H1 (cell line): Measurements from ENCODE around the gene POLRMT. TPM values are rescaled to one million over a fixed set of nuclear protein-coding genes. Genes with fewer than 3 reads are reported as not detected.

Experiments used
- CTCF ChIA-PET: fragments of 300-600 bp; sonication (Branson Sonifier 250); formaldehyde crosslinking; loops from one replicate; lab custom pipeline; 2021; ENCODE audit not compliant: partially characterized antibody; lab: Charles Lee
- POLR2A ChIA-PET: fragments of 300-600 bp; sonication (Branson Sonifier 250); formaldehyde crosslinking; loops from one replicate; lab custom pipeline; 2021; ENCODE audit warnings: inconsistent platforms; ENCODE audit not compliant: partially characterized antibody; lab: Charles Lee
- DNase-seq, 2 experiments: peaks; one replicate each; pipeline versions ENCODE4 v3.0.0 to v3.0.0-alpha.2; 2010 to 2022; ENCODE audit warnings: low spot score in 2 of 2, low read depth in 1 of 2, mixed read lengths in 1 of 2
- FAIRE-seq: peaks from 2 replicates; lab custom pipeline; 2011; peaks lifted over from hg19 to GRCh38; lab: Jason Lieb, UNC
- H2AFZ ChIP-seq: 2 replicates; pipeline ENCODE4 v1.8.1; 2012; ENCODE audit warnings: low read length, inconsistent platforms
- H2AK5ac ChIP-seq: 2 replicates; pipeline ENCODE4 v1.6.1; 2013; ENCODE audit warnings: low read depth, low read length
- H2BK120ac ChIP-seq: replicated peaks from 2 replicates; pipeline ENCODE3; 2013; ENCODE audit warnings: low read depth, low read length, inconsistent platforms
- H2BK12ac ChIP-seq: 2 replicates; pipeline ENCODE4 v1.6.1; 2013; ENCODE audit warnings: low read depth, low read length
- H2BK15ac ChIP-seq: 2 replicates; pipeline ENCODE4 v1.6.1; 2013; ENCODE audit warnings: low read length
- H2BK20ac ChIP-seq: 2 replicates; pipeline ENCODE4 v1.6.1; 2013; ENCODE audit warnings: low read length
- H2BK5ac ChIP-seq: 2 replicates; pipeline ENCODE4 v1.6.1; 2013; ENCODE audit warnings: low read depth, low read length
- H3K14ac ChIP-seq: 2 replicates; pipeline ENCODE4 v1.6.1; 2013; ENCODE audit warnings: inconsistent platforms; ENCODE audit not compliant: insufficient read length
- H3K18ac ChIP-seq: 2 replicates; pipeline ENCODE4 v1.6.1; 2013; ENCODE audit warnings: low read length; ENCODE audit errors: extremely low read depth
- H3K23ac ChIP-seq: 2 replicates; pipeline ENCODE4 v1.6.1; 2013; ENCODE audit warnings: inconsistent platforms; ENCODE audit not compliant: insufficient read length
- H3K23me2 ChIP-seq: 2 replicates; pipeline ENCODE4 v1.6.1; 2013; ENCODE audit warnings: low read depth, low read length
- H3K27ac ChIP-seq: 2 replicates; pipeline ENCODE4 v1.6.1; 2011; ENCODE audit warnings: low read depth, low read length, inconsistent platforms
- H3K27me3 ChIP-seq, 4 experiments: replicated peaks in 1 of 4; 1 replicate in 1 of 4; 2 replicates in 3 of 4; pipeline versions ENCODE4 v1.6.1 to v1.8.1; 2011 to 2013; ENCODE audit warnings: low read length in 3 of 4, mild to moderate bottlenecking in 3 of 4, inconsistent platforms in 2 of 4, mixed read lengths in 2 of 4, moderate library complexity in 1 of 4; ENCODE audit not compliant: control insufficient read depth in 3 of 4, insufficient read depth in 3 of 4; ENCODE audit errors: extremely low read depth in 1 of 4
- H3K36me3 ChIP-seq, 4 experiments: 2 replicates each; pipeline versions ENCODE4 v1.6.1 to v1.8.1; 2011 to 2013; ENCODE audit warnings: mild to moderate bottlenecking in 4 of 4, low read length in 3 of 4, moderate library complexity in 2 of 4, control low read depth in 1 of 4, inconsistent platforms in 1 of 4; ENCODE audit not compliant: insufficient read depth in 4 of 4, control insufficient read depth in 2 of 4
- H3K4ac ChIP-seq: replicated peaks from 2 replicates; pipeline ENCODE3; 2013; ENCODE audit warnings: low read length, low read depth, mixed read lengths, inconsistent platforms; ENCODE audit not compliant: insufficient read length
- H3K4me1 ChIP-seq, 4 experiments: replicated peaks in 1 of 4; 1 replicate in 1 of 4; 2 replicates in 3 of 4; pipeline versions ENCODE4 v1.6.1 to v1.8.1; 2011 to 2013; ENCODE audit warnings: low read length in 3 of 4, inconsistent platforms in 2 of 4, mixed read lengths in 1 of 4; ENCODE audit not compliant: insufficient read depth in 4 of 4, control insufficient read depth in 3 of 4
- H3K4me2 ChIP-seq, 2 experiments: 2 replicates each; pipeline versions ENCODE4 v1.6.1 to v1.8.1; 2011 to 2013; ENCODE audit warnings: low read depth in 2 of 2, low read length in 2 of 2, control low read depth in 1 of 2, inconsistent platforms in 1 of 2, mild to moderate bottlenecking in 1 of 2; ENCODE audit not compliant: insufficient read depth in 1 of 2
- H3K4me3 ChIP-seq, 4 experiments: fragments of 200-600, 300-600 bp in 1 of 4; sonication (generic), shearing (Covaris generic), sonication (Bioruptor Twin) in 1 of 4; 2 replicates each; pipeline versions ENCODE4 v1.5.1 to v1.8.1; 2011 to 2016; ENCODE audit warnings: low read length in 4 of 4, low read depth in 3 of 4, control low read depth in 2 of 4, inconsistent platforms in 2 of 4, mild to moderate bottlenecking in 2 of 4, mixed read lengths in 1 of 4, moderate library complexity in 1 of 4; ENCODE audit not compliant: insufficient read depth in 2 of 4; ENCODE audit errors: extremely low read depth in 1 of 4
- H3K56ac ChIP-seq: replicated peaks from 2 replicates; pipeline ENCODE3; 2013; ENCODE audit warnings: low read depth, mild to moderate bottlenecking, mixed read lengths, low read length, inconsistent platforms; ENCODE audit not compliant: insufficient read length
- H3K79me1 ChIP-seq: 2 replicates; pipeline ENCODE4 v1.6.1; 2013; ENCODE audit warnings: low read depth, low read length, control low read depth
- H3K79me2 ChIP-seq, 2 experiments: 2 replicates each; pipeline versions ENCODE4 v1.6.1 to v1.8.1; 2012 to 2013; ENCODE audit warnings: low read length in 2 of 2, mild to moderate bottlenecking in 2 of 2, inconsistent platforms in 1 of 2; ENCODE audit not compliant: insufficient read depth in 2 of 2, control insufficient read depth in 1 of 2
- H3K9ac ChIP-seq, 4 experiments: replicated peaks in 1 of 4; 1 replicate in 1 of 4; 2 replicates in 3 of 4; pipeline versions ENCODE4 v1.6.1 to v1.8.1; 2011 to 2013; ENCODE audit warnings: low read depth in 3 of 4, low read length in 3 of 4, control low read depth in 2 of 4, mild to moderate bottlenecking in 2 of 4, moderate library complexity in 2 of 4, inconsistent platforms in 1 of 4; ENCODE audit errors: extremely low read depth in 1 of 4
- H3K9me3 ChIP-seq, 2 experiments: 2 replicates each; pipeline versions ENCODE4 v1.6.1 to v1.8.1; 2012 to 2013; ENCODE audit warnings: mild to moderate bottlenecking in 2 of 2, moderate library complexity in 2 of 2, control low read depth in 1 of 2, inconsistent platforms in 1 of 2, low read depth in 1 of 2, low read length in 1 of 2, mixed read lengths in 1 of 2; ENCODE audit not compliant: insufficient read depth in 2 of 2
- H4K20me1 ChIP-seq, 2 experiments: replicated peaks in 1 of 2; 2 replicates each; pipeline versions ENCODE3 to v1.8.1; 2011 to 2013; ENCODE audit warnings: inconsistent platforms in 2 of 2, low read length in 2 of 2, mild to moderate bottlenecking in 1 of 2; ENCODE audit not compliant: insufficient read depth in 2 of 2, control insufficient read depth in 1 of 2
- H4K5ac ChIP-seq: 2 replicates; pipeline ENCODE4 v1.6.1; 2013; ENCODE audit warnings: low read length, low read depth, mixed read lengths, inconsistent platforms; ENCODE audit not compliant: insufficient read length
- H4K8ac ChIP-seq: 2 replicates; pipeline ENCODE4 v1.8.0; 2013; ENCODE audit warnings: mild to moderate bottlenecking, moderate library complexity, low read length, inconsistent platforms; ENCODE audit not compliant: insufficient read depth; ENCODE audit errors: extremely low read depth
- H4K91ac ChIP-seq: replicated peaks from 2 replicates; pipeline ENCODE3; 2013; ENCODE audit warnings: low read length, mixed read lengths, inconsistent platforms; ENCODE audit not compliant: insufficient read length
- BRCA1 ChIP-seq: IDR thresholded peaks from 2 replicates; pipeline ENCODE4 v1.6.1; 2012; ENCODE audit warnings: low read depth, low read length, improper control_type of control experiment
- EP300 ChIP-seq, 2 experiments: IDR thresholded peaks; 1 replicate in 1 of 2; 2 replicates in 1 of 2; pipeline ENCODE4 v1.6.1; 2011 to 2012; ENCODE audit warnings: low read depth in 2 of 2, low read length in 2 of 2, mild to moderate bottlenecking in 2 of 2, borderline replicate concordance in 1 of 2, inconsistent platforms in 1 of 2, moderate library complexity in 1 of 2
- FOSL1 ChIP-seq: IDR thresholded peaks from 2 replicates; pipeline ENCODE4 v1.6.1; 2011; ENCODE audit warnings: mild to moderate bottlenecking, low read depth, low read length, moderate library complexity; ENCODE audit not compliant: insufficient read depth
- WGBS, 2 experiments: shearing (Covaris generic) in 1 of 2; methylation state at CpG; one replicate each; pipeline versions ENCODE4 v1.1.6 to v1.1.7; 2013 to 2015; ENCODE audit warnings: low lambda C conversion rate in 2 of 2, mixed read lengths in 2 of 2, inconsistent platforms in 1 of 2, low coverage in 1 of 2, missing lambda C conversion rate in 1 of 2; ENCODE audit not compliant: insufficient replicate concordance in 2 of 2, insufficient coverage in 1 of 2, insufficient read length in 1 of 2; ENCODE audit errors: extremely low coverage in 1 of 2, missing lambda C conversion rate in 1 of 2; 5-methylcytosine and 5-hydroxymethylcytosine counted together
- polyA plus RNA-seq, 7 experiments: library from polyadenylated mRNA; depleted of rRNA in 3 of 7; stranded (reverse) in 5 of 7; unstranded in 2 of 7; fragments of >200 nt in 5 of 7; fragments of 200-250 nt in 2 of 7; gene quantifications; 1 replicate in 5 of 7; 2 replicates in 1 of 7; 4 replicates in 1 of 7; pipeline versions ENCODE4 v1.2.1 to v1.2.3, GENCODE V29; 2011 to 2013; ENCODE audit warnings: missing spikeins in 2 of 7, mixed read lengths in 2 of 7
- total RNA-seq: library from RNA; stranded (reverse); fragmentation: NEBNext Ultra II Directional; extraction: Animal tissue kit (Norgen Biotek cat#: 25700); gene quantifications from 2 replicates; pipeline ENCODE4 v1.2.1, GENCODE V29; 2021

The POLRMT gene
- total and polyA plus RNA-seq, 2 of the 8 experiments (the other 6 are each of a cell fraction or from before 2014, with no cell fraction given): 93.0 to 111 TPM

- FAIRE-seq: no peak
- Histone ChIP-seq H3K9me3 (no peaks in the 10 kb centered on the region), H3K79me1 (0 out of 2 replicates have a peak, but pooled peaks cover 3% of the 10 kb centered on the region), H3K9ac (no peak within 1 kb of the TSS), H2BK120ac (no peak within 1 kb of the TSS), H3K23me2 (peaks cover 6% of the 10 kb centered on the region; the same call in 1 of the 2 replicates), H3K18ac (no peak within 1 kb of the TSS), H2BK20ac (no peak within 1 kb of the TSS), H2AK5ac (no peak within 1 kb of the TSS), H3K27ac (no peak within 1 kb of the TSS), H4K5ac (no peak within 1 kb of the TSS), H3K4me1 (peaks cover 0 to 10% (median 1%) of the 10 kb centered on the region in 4 experiments; a peak in 4 of 7 replicates), H2AFZ (no peak within 1 kb of the TSS), H3K4me3 (peak within 1 kb of the TSS in 2 of 4 experiments; percentile 15 to 43; a peak in 2 of 8 replicates), H4K8ac (no peak within 1 kb of the TSS; the same call in none of the 2 replicates), H2BK5ac (no peak within 1 kb of the TSS), H3K79me2 (no peaks in the 10 kb centered on the region), H3K56ac (no peak within 1 kb of the TSS), H4K91ac (no peak within 1 kb of the TSS), H2BK12ac (no peak within 1 kb of the TSS), H2BK15ac (no peak within 1 kb of the TSS), H3K4ac (no peak within 1 kb of the TSS), H3K14ac (no peak within 1 kb of the TSS), H3K27me3 (peaks cover 0 to 22% (median 10%) of the 10 kb centered on the region in 4 experiments; a peak in 5 of 7 replicates), H3K36me3 (no peaks in the 10 kb centered on the region), H3K4me2 (peak within 1 kb of the TSS; percentile 24 to 57; a peak in 3 of 4 replicates), H4K20me1 (peaks cover 0 to 7% of the 10 kb centered on the region in 2 experiments), H3K23ac (no peak within 1 kb of the TSS)
- CTCF ChIA-PET: interaction anchor here (0.6 to 1.3 kb wide), 5 partner anchors 8 to 91 kb away, joined by 3 to 5 read pairs (median 3); no protein-coding TSS in a partner anchor
- DNase-seq: no peak
- WGBS, 2 experiments: 72% methylated on average over 16 of the region's 63 CpGs; no CpG with 5 or more reads in 1 of the 2 experiments
- POLR2A ChIA-PET: interaction anchor here (1.1 to 1.4 kb wide), 2 partner anchors 14 to 32 kb away, joined by 3 to 5 read pairs; partner anchors contain the start of gene PALM
- no peak for TF ChIP-seq FOSL1
- no peak for TF ChIP-seq BRCA1
- no peak for TF ChIP-seq EP300 (IDR thresholded peaks at IDR 0.05; ENCODE audit: borderline replicate concordance in 1 of 2, low read depth in 2 of 2, low read length in 2 of 2)
Observed at GRCh38 chr19:676339-677105, 43.2 kb upstream of the POLRMT start, which contains the start of gene FSTL3. Gene FSTL3 (plus strand): TSS chr19:676392. CDS start chr19:676424, 32 bp downstream.
